H9 (cell line): ENCODE results near the gene RNF13. TPM values are rescaled to one million over a fixed set of nuclear protein-coding genes. Genes with fewer than 3 reads are reported as not detected.
"Not testable (repeated sequence)": the region's sequence is repeated elsewhere in the genome, so short reads cannot be mapped to it uniquely, and the experiment has no call there.

Experiments used
- DNase-seq: peaks from one replicate; pipeline ENCODE4 v3.0.0-alpha.2; 2017
- H2AFZ ChIP-seq: one replicate; pipeline ENCODE4 v1.6.1; 2013; ENCODE audit warnings: mild to moderate bottlenecking, low read length, control low read depth, moderate library complexity
- H2AK5ac ChIP-seq: 2 replicates; pipeline ENCODE4 v1.6.1; 2013; ENCODE audit warnings: low read length, control low read depth, mixed read lengths; ENCODE audit not compliant: insufficient read length
- H2BK120ac ChIP-seq: one replicate; pipeline ENCODE4 v1.6.1; 2013; ENCODE audit warnings: low read depth, mild to moderate bottlenecking, low read length, control low read depth, inconsistent platforms; ENCODE audit not compliant: poor library complexity, severe bottlenecking
- H2BK12ac ChIP-seq: 2 replicates; pipeline ENCODE4 v1.6.1; 2013; ENCODE audit warnings: low read length, control low read depth, mixed read lengths, low read depth; ENCODE audit not compliant: insufficient read length
- H2BK15ac ChIP-seq: 2 replicates; pipeline ENCODE4 v1.6.1; 2013; ENCODE audit warnings: low read depth, low read length, control low read depth
- H2BK20ac ChIP-seq: one replicate; pipeline ENCODE4 v1.6.1; 2013; ENCODE audit warnings: low read depth, mild to moderate bottlenecking, low read length, control low read depth, inconsistent platforms; ENCODE audit not compliant: poor library complexity, severe bottlenecking
- H2BK5ac ChIP-seq: 2 replicates; pipeline ENCODE4 v1.6.1; 2013; ENCODE audit warnings: low read length, control low read depth, mixed read lengths; ENCODE audit not compliant: insufficient read length
- H3K14ac ChIP-seq: 2 replicates; pipeline ENCODE4 v1.6.1; 2013; ENCODE audit warnings: low read length, control low read depth; ENCODE audit not compliant: insufficient read depth
- H3K18ac ChIP-seq: 2 replicates; pipeline ENCODE4 v1.6.1; 2013; ENCODE audit warnings: low read depth, mild to moderate bottlenecking, mixed read lengths, low read length, control low read depth; ENCODE audit not compliant: insufficient read length
- H3K23ac ChIP-seq: 2 replicates; pipeline ENCODE4 v1.6.1; 2013; ENCODE audit warnings: low read length, control low read depth, mixed read lengths, low read depth; ENCODE audit not compliant: insufficient read length
- H3K23me2 ChIP-seq: 2 replicates; pipeline ENCODE4 v1.6.1; 2013; ENCODE audit warnings: low read depth, mild to moderate bottlenecking, mixed read lengths, low read length, control low read depth; ENCODE audit not compliant: insufficient read length, poor library complexity, severe bottlenecking
- H3K27ac ChIP-seq: 2 replicates; pipeline ENCODE4 v1.5.1; 2013; ENCODE audit warnings: low read length, control low read depth, mixed read lengths, low read depth; ENCODE audit not compliant: insufficient read length
- H3K27me3 ChIP-seq: 2 replicates; pipeline ENCODE4 v1.6.1; 2013; ENCODE audit warnings: low read length, control low read depth, inconsistent platforms; ENCODE audit not compliant: insufficient read depth
- H3K4ac ChIP-seq: 2 replicates; pipeline ENCODE4 v1.6.1; 2013; ENCODE audit warnings: low read depth, mild to moderate bottlenecking, control low read depth, inconsistent platforms, low read length, moderate library complexity
- H3K4me1 ChIP-seq: 2 replicates; pipeline ENCODE4 v1.6.1; 2013; ENCODE audit warnings: low read length, control low read depth, inconsistent platforms; ENCODE audit not compliant: insufficient read depth
- H3K4me2 ChIP-seq: 2 replicates; pipeline ENCODE4 v1.6.1; 2013; ENCODE audit warnings: low read length, control low read depth, mixed read lengths; ENCODE audit not compliant: insufficient read length, insufficient read depth
- H3K56ac ChIP-seq: 2 replicates; pipeline ENCODE4 v1.6.1; 2013; ENCODE audit warnings: low read depth, mild to moderate bottlenecking, mixed read lengths, low read length, control low read depth; ENCODE audit not compliant: insufficient read length
- H3K79me1 ChIP-seq: 2 replicates; pipeline ENCODE4 v1.6.1; 2013; ENCODE audit warnings: low read depth, mild to moderate bottlenecking, moderate library complexity, low read length, control low read depth, inconsistent platforms; ENCODE audit not compliant: insufficient read depth, poor library complexity, severe bottlenecking
- H3K79me2 ChIP-seq: 2 replicates; pipeline ENCODE4 v1.6.1; 2013; ENCODE audit warnings: low read length, control low read depth, inconsistent platforms; ENCODE audit not compliant: insufficient read depth
- H3K9ac ChIP-seq: 2 replicates; pipeline ENCODE4 v1.6.1; 2013; ENCODE audit warnings: low read length, control low read depth, mixed read lengths; ENCODE audit not compliant: insufficient read length; ENCODE audit errors: extremely low read depth
- H3K9me3 ChIP-seq: one replicate; pipeline ENCODE4 v1.6.1; 2013; ENCODE audit warnings: low read depth, low read length, inconsistent platforms; ENCODE audit not compliant: control insufficient read depth
- H3T11ph ChIP-seq: one replicate; pipeline ENCODE4 v1.6.1; 2013; ENCODE audit warnings: mild to moderate bottlenecking, low read length, control low read depth, inconsistent platforms
- H4K20me1 ChIP-seq: one replicate; pipeline ENCODE4 v1.6.1; 2013; ENCODE audit not compliant: control insufficient read depth, insufficient read length, insufficient read depth
- H4K5ac ChIP-seq: 2 replicates; pipeline ENCODE4 v1.6.1; 2013; ENCODE audit warnings: low read depth, mild to moderate bottlenecking, mixed read lengths, low read length, control low read depth; ENCODE audit not compliant: insufficient read length
- H4K8ac ChIP-seq: replicated peaks from 2 replicates; pipeline ENCODE4 v1.6.1; 2013; ENCODE audit warnings: low read length, control low read depth, mixed read lengths, low read depth; ENCODE audit not compliant: insufficient read length
- H4K91ac ChIP-seq: 2 replicates; pipeline ENCODE4 v1.6.1; 2013; ENCODE audit warnings: low read depth, mild to moderate bottlenecking, moderate library complexity, mixed read lengths, low read length, control low read depth; ENCODE audit not compliant: insufficient read length
- H3K27ac Mint-ChIP-seq, 3 experiments: 2 replicates in 2 of 3; 3 replicates in 1 of 3; pipeline ENCODE4 v1.8.0; 2020 to 2021; ENCODE audit warnings: mixed read lengths in 3 of 3, mild to moderate bottlenecking in 1 of 3, moderate library complexity in 1 of 3
- H3K27me3 Mint-ChIP-seq: 2 replicates; pipeline ENCODE4 v1.8.0; 2021; ENCODE audit warnings: low read depth, mild to moderate bottlenecking, moderate library complexity, mixed read lengths
- H3K36me3 Mint-ChIP-seq, 3 experiments: 2 replicates in 2 of 3; 3 replicates in 1 of 3; pipeline ENCODE4 v1.8.0; 2020 to 2021; ENCODE audit warnings: low read depth in 3 of 3, mixed read lengths in 3 of 3; ENCODE audit not compliant: insufficient read depth in 1 of 3
- H3K4me1 Mint-ChIP-seq, 2 experiments: 2 replicates each; pipeline ENCODE4 v1.8.0; 2020; ENCODE audit warnings: mixed read lengths in 2 of 2
- H3K4me3 Mint-ChIP-seq, 2 experiments: 2 replicates in 1 of 2; 3 replicates in 1 of 2; pipeline ENCODE4 v1.8.0; 2020 to 2021; ENCODE audit warnings: mild to moderate bottlenecking in 2 of 2, mixed read lengths in 2 of 2, moderate library complexity in 1 of 2
- H3K9me3 Mint-ChIP-seq, 2 experiments: 2 replicates in 1 of 2; 3 replicates in 1 of 2; pipeline ENCODE4 v1.8.0; 2020; ENCODE audit warnings: mild to moderate bottlenecking in 2 of 2, mixed read lengths in 2 of 2, moderate library complexity in 1 of 2
- CTCF ChIP-seq: fragments of 200-600 bp; sonication (generic); conservative IDR thresholded peaks from 3 replicates; pipeline ENCODE4 v1.8.0; 2021; ENCODE audit warnings: antibody characterized with exemption, mild to moderate bottlenecking
- WGBS: extraction: QIAGEN DNeasy Blood & Tissue Kit; methylation state at CpG from one replicate; pipeline ENCODE4 v1.1.7; 2013; ENCODE audit warnings: missing lambda C conversion rate, low lambda C conversion rate, mixed read lengths; ENCODE audit not compliant: insufficient read length; ENCODE audit errors: extremely low coverage; 5-methylcytosine and 5-hydroxymethylcytosine counted together
- total RNA-seq: library from RNA; stranded (reverse); gene quantifications from 2 replicates; pipeline ENCODE4 v1.2.1, GENCODE V29; 2021

Gene RNF13
- total RNA-seq, 1 experiment from 2014 or later = 23.4 TPM

- H3T11ph ChIP-seq = no peak overlapping the region
- no peak overlapping the region for H2AK5ac ChIP-seq
- H2BK5ac ChIP-seq = no peak overlapping the region
- H3K23me2 ChIP-seq = no peaks in the 10 kb centered on the region
- H2BK120ac ChIP-seq = no peak overlapping the region
- no peak overlapping the region for H3K4me3 Mint-ChIP-seq
- no peaks in the 10 kb centered on the region for H4K20me1 ChIP-seq
- no peak overlapping the region for H3K56ac ChIP-seq
- H3K23ac ChIP-seq = no peak overlapping the region
- H4K5ac ChIP-seq = no peak overlapping the region
- peaks cover 35 to 46% (median 39%) of the 10 kb centered on the region in 3 experiments for H3K36me3 Mint-ChIP-seq
- H2BK15ac ChIP-seq = no peak overlapping the region
- no peak overlapping the region for H3K4me2 ChIP-seq
- no peak overlapping the region for H2BK20ac ChIP-seq
- peaks cover 3% of the 10 kb centered on the region; the same call in 1 of the 2 replicates for H3K4me1 ChIP-seq
- H3K9me3 ChIP-seq = peaks cover 19% of the 10 kb centered on the region
- no peak for DNase-seq
- H2AFZ ChIP-seq = no peak overlapping the region
- peaks cover 38% of the 10 kb centered on the region in 2 experiments for H3K9me3 Mint-ChIP-seq
- no peak overlapping the region for H3K27ac ChIP-seq
- H3K14ac ChIP-seq = no peak overlapping the region
- H2BK12ac ChIP-seq = no peak overlapping the region
- H3K9ac ChIP-seq = no peak overlapping the region
- H3K27ac Mint-ChIP-seq = no peak overlapping the region
- no peak overlapping the region for H3K18ac ChIP-seq
- peaks cover 4% of the 10 kb centered on the region for H3K79me1 ChIP-seq
- no peaks in the 10 kb centered on the region; the same call in 1 of the 2 replicates for H3K27me3 Mint-ChIP-seq
- peaks cover 8% of the 10 kb centered on the region; the same call in 1 of the 2 replicates for H3K79me2 ChIP-seq
- peaks cover 13 to 16% of the 10 kb centered on the region in 2 experiments for H3K4me1 Mint-ChIP-seq
- TF ChIP-seq CTCF = no peak
- H4K8ac ChIP-seq = no peak overlapping the region
- H4K91ac ChIP-seq = no peak overlapping the region
- WGBS = no CpG with 5 or more reads among the region's 1 CpG
- no peaks in the 10 kb centered on the region for H3K27me3 ChIP-seq
- H3K4ac ChIP-seq = no peak overlapping the region
These were observed 15.4 kb downstream of the RNF13 start for GRCh38 chr3:149828390-149828789.

GRCh38 chr3:149829631-149830030 lies 16.6 kb downstream of the RNF13 start:
- not testable (repeated sequence) for H3K23ac ChIP-seq, DNase-seq, H3K27ac Mint-ChIP-seq, H3K27ac ChIP-seq, H3K4me2 ChIP-seq, H2BK15ac ChIP-seq, H2BK5ac ChIP-seq, H3T11ph ChIP-seq, H3K56ac ChIP-seq, H2BK120ac ChIP-seq, H3K4me3 Mint-ChIP-seq, H2AK5ac ChIP-seq, H4K5ac ChIP-seq, H3K14ac ChIP-seq, H3K9ac ChIP-seq, H3K27me3 Mint-ChIP-seq, H4K91ac ChIP-seq, H3K23me2 ChIP-seq, H3K79me2 ChIP-seq, H2BK12ac ChIP-seq, H3K4ac ChIP-seq, H4K8ac ChIP-seq, H2BK20ac ChIP-seq, H2AFZ ChIP-seq, H3K18ac ChIP-seq, H3K4me1 ChIP-seq, H4K20me1 ChIP-seq, H3K27me3 ChIP-seq, H3K79me1 ChIP-seq
- WGBS = no CpG with 5 or more reads among the region's 4 CpGs
- H3K9me3 ChIP-seq = peaks cover 19% of the 10 kb centered on the region
- Mint-ChIP-seq H3K36me3 (peaks cover 42 to 49% (median 45%) of the 10 kb centered on the region in 3 experiments), H3K9me3 (peaks cover 49 to 51% of the 10 kb centered on the region in 2 experiments), H3K4me1 (peaks cover 13% of the 10 kb centered on the region in 2 experiments)
